Measurements from ENCODE around the gene NAIF1. TPM values are rescaled to one million over a fixed set of nuclear protein-coding genes. Genes with fewer than 3 reads are reported as not detected.

NAIF1 gene
- total and polyA plus RNA-seq, 10 of the 15 experiments (the other 5 are each of a cell fraction or from before 2014, with no cell fraction given), result 2.4 to 14.2 (median 7.1) TPM

DNA sequence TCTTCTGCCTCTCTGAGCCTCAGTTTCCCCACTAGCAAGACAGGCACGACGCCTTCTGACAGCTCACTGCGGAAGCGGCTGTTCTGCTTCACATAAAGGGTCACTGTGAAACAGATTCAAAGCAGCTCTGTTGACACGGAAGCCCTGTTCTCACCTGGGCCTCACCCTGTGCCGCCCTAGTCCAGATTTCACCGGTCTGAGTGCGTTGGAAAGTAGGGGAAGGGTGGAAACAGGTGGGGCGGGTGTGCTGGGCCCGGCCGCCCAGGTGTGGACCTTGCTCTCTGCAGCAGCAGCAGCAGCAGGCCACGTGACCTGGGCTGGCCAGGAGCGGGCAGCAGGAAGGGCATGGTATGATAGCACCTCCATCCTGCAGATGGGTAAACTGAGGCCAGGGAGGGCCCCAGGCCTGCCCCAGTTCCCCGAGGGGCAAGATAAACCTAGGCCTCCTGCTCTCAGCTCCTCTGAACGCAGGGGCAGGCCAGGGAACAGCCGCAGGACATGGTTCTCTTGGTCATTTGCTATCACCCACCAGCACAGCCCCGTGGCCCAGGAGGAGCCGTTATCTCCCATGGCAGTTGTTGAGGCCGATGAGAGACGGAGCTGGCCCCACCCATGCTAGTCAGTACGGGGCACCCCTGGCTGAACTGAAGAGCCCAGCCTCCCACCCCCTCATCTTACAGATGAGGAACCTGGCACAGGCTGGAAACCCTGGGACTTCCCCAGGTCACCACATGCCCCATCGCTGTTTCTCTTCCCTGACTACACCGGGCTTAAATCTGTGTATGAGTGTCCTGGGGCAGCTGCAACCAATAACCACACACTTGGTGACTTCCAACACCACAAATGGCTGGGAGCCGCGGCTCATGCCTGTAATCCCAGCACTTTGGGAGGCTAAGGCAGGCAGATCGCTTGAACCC, 48.3 kb upstream of the NAIF1 start (continued):
- TF ChIP-seq, protein P1, sequence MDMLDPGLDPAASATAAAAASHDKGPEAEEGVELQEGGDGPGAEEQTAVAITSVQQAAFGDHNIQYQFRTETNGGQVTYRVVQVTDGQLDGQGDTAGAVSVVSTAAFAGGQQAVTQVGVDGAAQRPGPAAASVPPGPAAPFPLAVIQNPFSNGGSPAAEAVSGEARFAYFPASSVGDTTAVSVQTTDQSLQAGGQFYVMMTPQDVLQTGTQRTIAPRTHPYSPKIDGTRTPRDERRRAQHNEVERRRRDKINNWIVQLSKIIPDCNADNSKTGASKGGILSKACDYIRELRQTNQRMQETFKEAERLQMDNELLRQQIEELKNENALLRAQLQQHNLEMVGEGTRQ (IDR thresholded peaks at IDR 0.05; ENCODE audit: borderline replicate concordance, low read depth, low read length), result no peak
- TF ChIP-seq, protein P2, sequence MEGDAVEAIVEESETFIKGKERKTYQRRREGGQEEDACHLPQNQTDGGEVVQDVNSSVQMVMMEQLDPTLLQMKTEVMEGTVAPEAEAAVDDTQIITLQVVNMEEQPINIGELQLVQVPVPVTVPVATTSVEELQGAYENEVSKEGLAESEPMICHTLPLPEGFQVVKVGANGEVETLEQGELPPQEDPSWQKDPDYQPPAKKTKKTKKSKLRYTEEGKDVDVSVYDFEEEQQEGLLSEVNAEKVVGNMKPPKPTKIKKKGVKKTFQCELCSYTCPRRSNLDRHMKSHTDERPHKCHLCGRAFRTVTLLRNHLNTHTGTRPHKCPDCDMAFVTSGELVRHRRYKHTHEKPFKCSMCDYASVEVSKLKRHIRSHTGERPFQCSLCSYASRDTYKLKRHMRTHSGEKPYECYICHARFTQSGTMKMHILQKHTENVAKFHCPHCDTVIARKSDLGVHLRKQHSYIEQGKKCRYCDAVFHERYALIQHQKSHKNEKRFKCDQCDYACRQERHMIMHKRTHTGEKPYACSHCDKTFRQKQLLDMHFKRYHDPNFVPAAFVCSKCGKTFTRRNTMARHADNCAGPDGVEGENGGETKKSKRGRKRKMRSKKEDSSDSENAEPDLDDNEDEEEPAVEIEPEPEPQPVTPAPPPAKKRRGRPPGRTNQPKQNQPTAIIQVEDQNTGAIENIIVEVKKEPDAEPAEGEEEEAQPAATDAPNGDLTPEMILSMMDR (IDR thresholded peaks at IDR 0.05 in 2 of 3, conservative IDR thresholded peaks at IDR 0.05 in 1 of 3; ENCODE audit: control insufficient read depth in 2 of 3, extremely low read depth in 1 of 3, insufficient read depth in 1 of 3, low read depth in 3 of 3, low read length in 3 of 3), result no peak
- TF ChIP-seq EGR1 (IDR thresholded peaks at IDR 0.05; ENCODE audit: borderline replicate concordance in 1 of 2, low read depth in 2 of 2, low read length in 2 of 2) (peak in 1 of 2 experiments; percentile 65; a peak in 2 of 3 replicates), WRNIP1 (IDR thresholded peaks at IDR 0.05; ENCODE audit: borderline replicate concordance, low read depth, low read length) (no peak), DPF2 (IDR thresholded peaks at IDR 0.05) (peak; percentile 71), YBX1 (IDR thresholded peaks at IDR 0.05) (no peak), BCL11A (IDR thresholded peaks at IDR 0.05; ENCODE audit: low read depth, low read length) (0 out of 2 replicates have a peak, but pooled peaks have one; percentile 22), NR2F1 (conservative IDR thresholded peaks at IDR 0.05) (peak; percentile 31; the same call in 1 of the 2 replicates), FOXK2 (IDR thresholded peaks at IDR 0.05) (no peak), IKZF1 (conservative IDR thresholded peaks at IDR 0.05) (peak; percentile 83), ZBED1 (IDR thresholded peaks at IDR 0.05; ENCODE audit: borderline replicate concordance) (no peak), RUNX3 (IDR thresholded peaks at IDR 0.05; ENCODE audit: low read length) (peak; percentile 78), TCF12 (IDR thresholded peaks at IDR 0.05; ENCODE audit: low read depth, low read length) (peak; percentile 34; the same call in 1 of the 2 replicates), ZZZ3 (IDR thresholded peaks at IDR 0.05; ENCODE audit: control insufficient read depth, insufficient read length, low read depth) (no peak), BHLHE40 (IDR thresholded peaks at IDR 0.05; ENCODE audit: borderline replicate concordance in 1 of 2, low read depth in 2 of 2, low read length in 1 of 2) (peak in 1 of 2 experiments; percentile 43; a peak in 1 of 4 replicates), GATAD2B (conservative IDR thresholded peaks at IDR 0.05; ENCODE audit: low read depth) (peak; percentile 57; the same call in 1 of the 2 replicates)
- TF ChIP-seq, protein P3, sequence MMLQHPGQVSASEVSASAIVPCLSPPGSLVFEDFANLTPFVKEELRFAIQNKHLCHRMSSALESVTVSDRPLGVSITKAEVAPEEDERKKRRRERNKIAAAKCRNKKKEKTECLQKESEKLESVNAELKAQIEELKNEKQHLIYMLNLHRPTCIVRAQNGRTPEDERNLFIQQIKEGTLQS (IDR thresholded peaks at IDR 0.05; ENCODE audit: borderline replicate concordance, extremely low read depth, low read depth, low read length), result no peak
- TF ChIP-seq, protein P4, sequence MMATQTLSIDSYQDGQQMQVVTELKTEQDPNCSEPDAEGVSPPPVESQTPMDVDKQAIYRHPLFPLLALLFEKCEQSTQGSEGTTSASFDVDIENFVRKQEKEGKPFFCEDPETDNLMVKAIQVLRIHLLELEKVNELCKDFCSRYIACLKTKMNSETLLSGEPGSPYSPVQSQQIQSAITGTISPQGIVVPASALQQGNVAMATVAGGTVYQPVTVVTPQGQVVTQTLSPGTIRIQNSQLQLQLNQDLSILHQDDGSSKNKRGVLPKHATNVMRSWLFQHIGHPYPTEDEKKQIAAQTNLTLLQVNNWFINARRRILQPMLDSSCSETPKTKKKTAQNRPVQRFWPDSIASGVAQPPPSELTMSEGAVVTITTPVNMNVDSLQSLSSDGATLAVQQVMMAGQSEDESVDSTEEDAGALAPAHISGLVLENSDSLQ (IDR thresholded peaks at IDR 0.05), result no peak
- TF ChIP-seq, protein P5, sequence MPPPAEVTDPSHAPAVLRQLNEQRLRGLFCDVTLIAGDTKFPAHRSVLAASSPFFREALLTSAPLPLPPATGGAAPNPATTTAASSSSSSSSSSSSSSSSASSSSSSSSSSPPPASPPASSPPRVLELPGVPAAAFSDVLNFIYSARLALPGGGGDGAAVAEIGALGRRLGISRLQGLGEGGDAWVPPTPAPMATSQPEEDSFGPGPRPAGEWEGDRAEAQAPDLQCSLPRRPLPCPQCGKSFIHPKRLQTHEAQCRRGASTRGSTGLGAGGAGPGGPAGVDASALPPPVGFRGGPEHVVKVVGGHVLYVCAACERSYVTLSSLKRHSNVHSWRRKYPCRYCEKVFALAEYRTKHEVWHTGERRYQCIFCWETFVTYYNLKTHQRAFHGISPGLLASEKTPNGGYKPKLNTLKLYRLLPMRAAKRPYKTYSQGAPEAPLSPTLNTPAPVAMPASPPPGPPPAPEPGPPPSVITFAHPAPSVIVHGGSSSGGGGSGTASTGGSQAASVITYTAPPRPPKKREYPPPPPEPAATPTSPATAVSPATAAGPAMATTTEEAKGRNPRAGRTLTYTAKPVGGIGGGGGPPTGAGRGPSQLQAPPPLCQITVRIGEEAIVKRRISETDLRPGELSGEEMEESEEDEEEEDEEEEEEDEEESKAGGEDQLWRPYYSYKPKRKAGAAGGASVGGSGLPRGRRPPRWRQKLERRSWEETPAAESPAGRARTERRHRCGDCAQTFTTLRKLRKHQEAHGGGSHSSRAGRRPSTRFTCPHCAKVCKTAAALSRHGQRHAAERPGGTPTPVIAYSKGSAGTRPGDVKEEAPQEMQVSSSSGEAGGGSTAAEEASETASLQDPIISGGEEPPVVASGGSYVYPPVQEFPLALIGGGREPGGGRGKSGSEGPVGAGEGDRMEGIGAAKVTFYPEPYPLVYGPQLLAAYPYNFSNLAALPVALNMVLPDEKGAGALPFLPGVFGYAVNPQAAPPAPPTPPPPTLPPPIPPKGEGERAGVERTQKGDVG (CRISPR knock-in tag; IDR thresholded peaks at IDR 0.05), result no peak
